ENCODE results near the gene PLPP4. TPM values are rescaled to one million over a fixed set of nuclear protein-coding genes. Genes with fewer than 3 reads are reported as not detected.

The PLPP4 gene
- total and polyA plus RNA-seq, 2 of the 13 experiments (the other 11 are each of a cell fraction or from before 2014, with no cell fraction given): not detected

- TF ChIP-seq ZSCAN5A (CRISPR knock-in tag; IDR thresholded peaks at IDR 0.05; ENCODE audit: borderline replicate concordance): no peak
- TF ChIP-seq EHMT2 (IDR thresholded peaks at IDR 0.05; ENCODE audit: borderline replicate concordance, low read depth, low read length): peak; percentile 85
- no peak for TF ChIP-seq FOSL1 (CRISPR knock-in tag; IDR thresholded peaks at IDR 0.05; ENCODE audit: borderline replicate concordance)
- no peak for TF ChIP-seq ZFP36L1 (CRISPR knock-in tag; IDR thresholded peaks at IDR 0.05)
- TF ChIP-seq TBX3 (IDR thresholded peaks at IDR 0.05; ENCODE audit: borderline replicate concordance): no peak
- no peak for TF ChIP-seq ZNF597 (CRISPR knock-in tag; IDR thresholded peaks at IDR 0.05)
- no peak for TF ChIP-seq PAWR (CRISPR knock-in tag; IDR thresholded peaks at IDR 0.05; ENCODE audit: borderline replicate concordance)
- peak; percentile 47; the same call in 1 of the 2 replicates for TF ChIP-seq ELF3 (CRISPR knock-in tag; IDR thresholded peaks at IDR 0.05)
- no peak for TF ChIP-seq TP53 (CRISPR knock-in tag; conservative IDR thresholded peaks at IDR 0.05)
- no peak for TF ChIP-seq SP1 (IDR thresholded peaks at IDR 0.05)
- TF ChIP-seq SP1 (CRISPR knock-in tag; IDR thresholded peaks at IDR 0.05): peak; percentile 45; the same call in 1 of the 2 replicates
- TF ChIP-seq ZBTB44 (CRISPR knock-in tag; IDR thresholded peaks at IDR 0.05): 0 out of 2 replicates have a peak, but pooled peaks have one; percentile 46
- no peak for TF ChIP-seq ZNF556 (CRISPR knock-in tag; IDR thresholded peaks at IDR 0.05; ENCODE audit: borderline replicate concordance)
- no peak for TF ChIP-seq THYN1 (CRISPR knock-in tag; IDR thresholded peaks at IDR 0.05; ENCODE audit: borderline replicate concordance, low read depth)
- TF ChIP-seq SAP130 (CRISPR knock-in tag; IDR thresholded peaks at IDR 0.05; ENCODE audit: low read depth): 0 out of 2 replicates have a peak, but pooled peaks have one; percentile 13
- TF ChIP-seq ZNF441 (CRISPR knock-in tag; IDR thresholded peaks at IDR 0.05; ENCODE audit: borderline replicate concordance): no peak
- no peak for TF ChIP-seq FLYWCH1 (CRISPR knock-in tag; IDR thresholded peaks at IDR 0.05)
- 0 out of 2 replicates have a peak, but pooled peaks have one; percentile 30 for TF ChIP-seq HMG20B (CRISPR knock-in tag; conservative IDR thresholded peaks at IDR 0.05)
- TF ChIP-seq NKX3-1 (CRISPR knock-in tag; IDR thresholded peaks at IDR 0.05): 0 out of 2 replicates have a peak, but pooled peaks have one; percentile 35
- TF ChIP-seq MTA1 (CRISPR knock-in tag; IDR thresholded peaks at IDR 0.05; ENCODE audit: borderline replicate concordance): no peak
- TF ChIP-seq TRAFD1 (CRISPR knock-in tag; IDR thresholded peaks at IDR 0.05; ENCODE audit: borderline replicate concordance): no peak
- TF ChIP-seq ZNF331 (CRISPR knock-in tag; IDR thresholded peaks at IDR 0.05): peak; percentile 51; the same call in 1 of the 2 replicates
- TF ChIP-seq ZNF773 (CRISPR knock-in tag; IDR thresholded peaks at IDR 0.05; ENCODE audit: borderline replicate concordance): no peak
- no peak for TF ChIP-seq HOXA5 (CRISPR knock-in tag; IDR thresholded peaks at IDR 0.05)
- no peak for TF ChIP-seq CREM (IDR thresholded peaks at IDR 0.05)
- TF ChIP-seq CREM (CRISPR knock-in tag; IDR thresholded peaks at IDR 0.05): no peak
- peak; percentile 66 for TF ChIP-seq HDAC2 (CRISPR knock-in tag; IDR thresholded peaks at IDR 0.05)
These were observed 57.1 kb downstream of the PLPP4 start (continued) for GRCh38 chr10:120514035-120514620.

Data from HepG2 (cell line).